Right lung (tissue), 5 donors: ENCODE measurements around the gene C9orf152. TPM values are rescaled to one million over a fixed set of nuclear protein-coding genes. Genes with fewer than 3 reads are reported as not detected.

Experiments
- polyA plus RNA-seq, 5 donors: library from polyadenylated mRNA; unstranded; fragments of 120-200 nt; gene quantifications; one replicate each; pipeline versions ENCODE4 v1.2.1 to v1.2.3, GENCODE V29; 2013; ENCODE audit warnings: inconsistent platforms in 1 of 5, low replicate concordance in 1 of 5; ENCODE audit not compliant: insufficient read length in 5 of 5, insufficient read depth in 1 of 5

The C9orf152 gene
- polyA plus RNA-seq, 5 donors = 6.9 to 13.6 (median 9.5) TPM

Other genes with a start within 250 kb of the C9orf152 start
- 100 to 1,000 TPM; 140 to 182 (median 164) TPM for gene TXN, start 48.3 kb upstream of the C9orf152 start, polyA plus RNA-seq
- gene TXNDC8, start 129.7 kb upstream of the C9orf152 start, polyA plus RNA-seq = not detected